Measurements from ENCODE around the gene ZNF362.

Gene ZNF362

DNA sequence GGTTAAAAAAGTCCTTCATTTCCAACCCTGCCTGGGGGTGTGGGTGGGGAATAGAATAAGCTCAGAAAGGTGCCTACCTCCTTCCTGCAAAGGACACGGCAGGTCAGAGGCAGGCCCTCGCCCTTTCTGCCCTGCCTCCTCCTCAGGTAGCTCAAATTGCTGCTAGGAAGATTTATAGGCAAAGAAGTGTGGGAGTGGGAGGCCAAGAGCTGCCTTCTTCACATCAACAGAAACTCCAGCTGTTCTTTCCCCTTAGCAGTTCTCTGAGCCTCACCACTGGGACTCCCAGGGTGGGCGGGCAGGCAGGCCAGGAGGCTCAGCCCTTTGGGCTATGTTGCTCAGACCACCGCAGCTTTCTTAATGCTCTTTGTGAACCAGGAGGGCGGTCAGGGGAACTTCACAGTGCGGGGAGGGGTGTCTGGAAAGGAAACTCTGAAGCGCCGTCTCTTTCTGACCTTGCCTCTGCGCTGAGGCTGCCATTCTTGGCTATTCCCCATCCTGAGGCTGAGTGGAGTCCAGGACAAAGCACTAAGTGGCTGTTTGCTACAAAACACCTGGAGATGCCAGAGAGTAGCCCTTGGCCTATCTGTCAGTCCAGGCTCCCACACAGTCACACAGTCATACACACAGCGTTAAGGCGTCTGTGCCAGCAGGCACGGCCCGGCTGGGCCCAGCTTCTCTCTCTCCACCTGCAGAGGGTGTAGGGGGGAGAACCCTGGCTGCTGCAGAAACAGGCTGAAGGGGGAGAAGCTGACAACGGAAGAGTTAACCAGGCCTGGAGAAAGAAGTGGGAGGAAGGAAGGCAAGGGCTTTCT, 67.6 kb downstream of the ZNF362 start:
- DNase-seq (ENCODE audit: insufficient read length, low spot score) (no peak), FAIRE-seq (no peak)

DNA sequence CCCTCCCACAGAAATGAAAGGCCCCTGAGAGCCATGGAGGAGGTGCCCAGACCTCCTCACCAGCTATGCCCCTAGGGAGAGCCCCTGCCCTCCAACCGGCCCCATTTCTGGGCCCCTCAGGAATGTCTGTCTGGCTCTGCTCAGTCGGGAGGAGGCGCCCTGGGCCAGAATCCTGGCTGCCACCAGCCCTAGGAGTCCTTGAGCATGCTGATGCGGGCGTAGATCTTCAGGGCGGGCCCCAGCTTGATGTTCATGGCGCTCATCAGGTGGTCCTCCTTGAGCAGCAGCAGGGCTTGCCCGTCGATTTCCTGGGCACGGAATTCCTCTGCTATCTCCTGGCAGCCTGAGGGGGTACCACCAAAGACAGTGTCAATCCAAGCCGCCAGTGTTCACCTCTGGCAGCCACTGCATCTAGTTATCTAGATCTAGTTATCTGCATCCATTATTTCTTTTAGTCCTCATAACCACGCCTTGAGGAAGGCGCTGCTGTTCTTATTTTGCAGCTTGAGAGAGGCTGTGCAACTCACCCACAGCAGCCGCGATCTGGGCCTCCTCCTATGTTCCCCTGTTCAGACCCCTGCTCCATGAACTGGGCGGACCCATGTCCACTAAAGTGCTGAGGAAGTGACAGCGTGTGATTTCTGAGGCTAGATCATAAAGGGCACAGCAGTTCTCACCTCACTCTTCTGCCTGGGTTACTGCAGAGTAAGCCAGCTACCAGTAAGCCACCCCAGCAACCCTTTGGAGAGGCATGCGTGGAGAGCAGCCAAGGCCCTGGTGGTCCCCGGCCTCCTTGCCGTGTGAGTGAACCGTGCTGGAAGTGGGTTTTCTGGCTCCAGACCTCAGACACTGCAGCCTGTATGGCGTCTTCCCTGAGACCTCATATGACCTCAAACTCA, 68.6 kb downstream of the ZNF362 start:
- DNase-seq (ENCODE audit: insufficient read length, low spot score): no peak
- no peak for FAIRE-seq

DNA sequence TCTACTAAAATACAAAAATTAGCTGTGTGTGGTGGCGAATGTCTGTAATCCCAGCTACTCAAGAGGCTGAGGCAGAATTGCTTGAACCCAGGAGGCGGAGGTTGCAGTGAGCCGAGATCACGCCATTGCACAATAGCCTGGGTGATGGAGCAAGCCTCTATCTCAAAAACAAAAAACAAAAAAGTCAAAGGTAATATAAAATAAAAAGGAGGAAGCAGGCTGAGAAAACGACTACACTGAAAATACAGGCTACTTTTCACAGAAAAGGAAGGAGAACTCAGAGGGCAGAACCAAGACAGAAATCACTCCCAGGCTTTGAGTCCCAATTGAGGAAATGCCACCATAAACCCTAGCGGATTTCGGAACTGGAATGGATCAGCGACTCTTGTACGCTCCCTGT, 70.5 kb downstream of the ZNF362 start:
- DNase-seq (ENCODE audit: insufficient read length, low spot score) (no peak), FAIRE-seq (no peak)

DNA sequence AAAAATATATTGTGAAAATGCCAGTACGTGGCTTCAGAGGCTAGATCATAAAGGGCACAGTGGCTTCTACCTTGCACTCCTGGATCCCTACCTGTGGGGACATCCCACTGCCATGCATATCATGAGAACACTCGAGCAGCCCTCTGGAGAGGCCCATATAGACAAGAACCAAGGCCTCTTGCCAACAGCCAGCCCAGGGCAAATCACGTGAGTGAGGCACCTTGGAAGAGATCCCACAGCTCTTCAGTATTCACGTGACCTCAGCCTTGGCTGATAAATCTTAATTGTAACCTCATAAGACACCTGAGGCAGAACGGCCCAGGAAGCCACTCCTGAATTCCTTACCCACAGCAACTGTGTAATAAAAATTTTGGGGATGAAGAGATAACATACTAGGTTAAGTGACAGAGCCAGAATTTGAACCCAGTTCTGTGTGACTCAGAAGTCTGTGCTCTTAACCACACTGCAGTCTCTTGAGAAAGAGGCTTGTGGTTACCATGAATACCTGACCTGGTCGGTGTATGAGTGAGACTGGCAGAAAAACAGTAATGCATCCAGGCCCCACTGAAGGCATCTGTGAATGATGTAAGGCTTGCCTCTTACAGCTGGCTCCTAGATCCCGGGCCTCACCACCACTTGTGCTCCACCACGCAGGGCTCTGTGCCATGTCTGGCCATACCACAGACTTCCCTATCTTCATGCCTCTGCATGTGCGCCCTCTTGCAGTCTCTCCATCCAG, 71.5 kb downstream of the ZNF362 start:
- no peak for FAIRE-seq
- DNase-seq (ENCODE audit: insufficient read length, low spot score): no peak

DNA sequence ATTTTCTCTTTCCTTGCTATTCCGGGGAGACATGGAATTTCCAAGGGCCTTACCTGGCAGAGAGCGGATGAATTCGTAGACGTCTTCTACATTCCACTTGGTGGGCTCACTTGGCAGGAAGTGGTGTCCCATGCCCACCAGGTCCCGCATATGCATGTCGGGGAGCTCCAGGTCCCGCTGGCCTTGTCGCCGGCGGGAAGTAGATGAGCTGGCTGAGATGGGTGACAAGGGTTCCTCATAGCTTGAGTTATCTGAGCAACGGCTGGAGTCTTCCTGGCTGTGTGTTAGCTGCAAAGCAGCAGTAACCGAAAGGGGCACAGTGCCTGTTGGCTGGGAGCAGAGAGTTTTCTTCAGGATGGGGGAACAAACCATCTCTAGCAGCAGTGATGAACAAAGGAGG, 72.5 kb downstream of the ZNF362 start:
- no peak for DNase-seq (ENCODE audit: insufficient read length, low spot score)
- no peak for FAIRE-seq

DNA sequence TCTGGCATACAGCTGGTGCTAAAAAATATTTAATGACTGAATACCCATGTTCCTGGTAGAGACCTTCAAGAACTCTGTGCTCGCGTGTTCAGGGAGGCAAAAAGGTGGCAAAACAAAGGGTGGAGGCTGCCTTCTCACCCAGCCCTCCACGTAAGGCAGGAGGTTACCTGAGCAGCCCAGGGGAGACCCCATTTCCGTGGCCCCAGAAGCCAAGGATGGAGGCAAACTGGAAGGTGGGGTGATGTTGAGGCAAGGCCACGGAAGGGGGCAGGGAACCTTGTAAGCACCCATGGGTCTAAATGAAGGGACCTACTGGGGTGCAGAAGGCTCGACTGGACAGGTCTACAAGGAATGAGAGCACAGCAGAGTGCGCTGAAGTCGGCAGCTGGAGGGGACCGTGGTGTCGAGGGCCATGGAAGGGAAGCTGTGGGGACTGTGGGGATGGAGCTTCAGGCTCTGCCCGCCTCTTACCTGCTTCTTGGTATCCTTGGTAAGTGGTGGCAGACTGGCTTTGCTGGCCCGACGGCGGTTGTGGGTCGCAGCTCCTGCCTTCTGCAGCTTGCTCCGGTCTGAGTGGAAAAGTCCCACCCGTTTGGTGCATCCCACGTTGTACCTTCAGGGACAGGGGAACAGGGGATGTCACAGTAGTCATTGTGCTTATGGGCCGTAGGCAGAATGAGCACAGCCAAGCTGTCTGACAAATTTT, 73.5 kb downstream of the ZNF362 start:
- DNase-seq (ENCODE audit: insufficient read length, low spot score) (no peak), FAIRE-seq (no peak)

DNA sequence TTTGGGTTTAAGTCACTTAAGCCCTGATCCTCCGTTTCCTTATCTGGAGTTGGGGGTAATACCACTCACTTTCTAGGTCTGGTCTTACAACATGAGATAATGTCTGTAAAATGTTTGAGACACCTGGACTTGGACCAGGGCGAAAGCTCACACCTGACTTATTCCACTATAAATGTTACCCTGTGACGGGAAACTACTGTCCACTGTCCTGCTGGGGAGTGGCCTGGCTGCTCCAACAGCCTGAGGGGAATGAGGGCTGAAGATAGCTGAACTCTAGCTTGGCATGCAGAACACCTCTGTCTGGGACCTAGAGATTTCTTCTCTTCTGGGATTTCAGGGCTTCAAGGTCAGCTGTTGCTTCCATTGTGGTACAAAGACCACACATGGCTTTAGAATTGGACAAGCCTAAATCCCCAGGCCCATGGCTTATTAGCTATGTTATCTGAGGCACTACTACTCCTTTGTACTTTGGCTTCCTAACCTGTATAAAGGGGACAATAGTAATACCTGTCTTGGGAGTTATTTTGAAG, 74.1 kb downstream of the ZNF362 start:
- FAIRE-seq (no peak), DNase-seq (ENCODE audit: insufficient read length, low spot score) (no peak)

DNA sequence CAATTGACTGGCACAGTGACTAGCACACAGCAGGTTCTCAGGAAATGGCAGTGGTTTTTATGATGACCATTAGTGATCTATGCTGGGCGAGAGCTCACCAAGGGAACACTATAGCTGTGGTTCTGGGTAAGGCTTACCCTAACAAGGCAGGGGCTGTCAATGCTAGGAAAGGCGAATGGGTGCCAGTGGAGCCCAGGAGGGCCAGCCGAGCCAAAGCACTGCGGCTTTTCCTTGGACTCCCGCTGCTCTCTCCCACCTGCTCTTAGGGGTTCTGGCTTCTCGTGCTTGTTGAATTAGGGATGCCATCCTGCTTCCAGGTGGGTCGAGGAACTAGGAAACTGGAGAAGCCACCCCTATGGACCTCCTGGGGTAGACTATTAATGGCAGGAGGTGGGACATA, 74.6 kb downstream of the ZNF362 start:
- FAIRE-seq (no peak), DNase-seq (ENCODE audit: insufficient read length, low spot score) (no peak)

DNA sequence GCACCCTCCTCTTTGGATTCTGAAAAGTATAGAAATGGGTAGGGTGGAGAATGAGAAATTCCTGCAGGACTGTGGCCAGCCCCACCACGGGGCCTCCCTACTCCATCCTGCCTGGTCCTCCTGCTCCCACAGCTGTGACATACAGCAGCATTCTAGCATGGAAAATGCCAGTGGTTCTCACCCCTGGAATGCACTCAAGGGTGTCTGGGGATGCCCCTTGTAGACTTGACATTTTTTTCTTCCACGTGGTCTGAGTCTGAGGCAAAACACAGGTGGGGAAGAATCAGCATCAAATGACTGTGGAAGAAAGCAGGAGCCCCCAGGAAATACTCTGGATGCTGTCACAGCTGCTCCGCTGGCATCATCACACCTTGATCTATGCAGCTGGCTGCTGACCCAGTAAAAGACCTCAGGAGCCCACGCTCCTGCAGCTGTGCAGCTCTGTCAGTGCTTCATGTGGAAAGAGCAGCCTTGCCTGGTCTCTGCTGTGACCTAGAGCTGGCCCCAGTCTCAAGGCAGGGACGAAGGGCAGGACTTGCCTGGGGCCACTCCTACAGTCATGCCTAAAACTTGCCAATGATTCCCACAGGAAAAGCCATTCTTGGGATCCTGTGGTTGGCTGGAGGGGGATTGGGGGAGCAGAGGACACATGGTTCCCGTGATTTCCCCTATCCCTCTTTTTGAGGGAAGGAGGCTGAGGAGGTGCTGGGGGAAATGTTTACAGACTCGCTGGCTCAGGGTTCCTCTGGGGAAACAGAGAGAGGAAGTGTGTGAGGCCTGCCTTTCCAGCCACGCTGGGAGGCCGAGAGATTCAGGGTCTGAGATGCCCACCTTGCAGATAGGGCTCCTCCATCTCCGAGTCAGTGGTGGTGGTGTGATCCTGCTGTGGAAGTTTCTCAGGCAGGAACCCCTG, 75.4 kb downstream of the ZNF362 start:
- DNase-seq (ENCODE audit: insufficient read length, low spot score): no peak
- FAIRE-seq: no peak

DNA sequence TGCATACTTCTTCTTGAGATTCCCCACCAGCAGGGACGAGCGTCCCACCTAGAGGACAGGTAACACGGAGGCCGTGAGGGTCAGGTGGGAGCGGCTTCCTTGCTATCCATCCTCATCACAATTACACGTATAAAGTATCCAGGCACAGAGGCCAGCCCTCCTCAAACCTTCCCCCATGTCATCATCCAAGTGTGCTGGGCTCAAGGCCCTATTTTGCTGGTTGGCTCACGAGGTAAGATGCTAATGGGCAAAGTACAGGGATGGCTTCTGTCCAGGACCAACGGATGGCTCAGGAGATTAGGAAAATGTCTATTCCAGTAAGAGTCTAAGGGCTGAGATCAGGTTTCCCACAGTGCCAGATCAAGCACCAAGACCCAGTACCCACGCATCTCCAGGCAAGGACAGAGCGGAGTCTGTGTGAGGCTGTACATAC, 76.1 kb downstream of the ZNF362 start:
- FAIRE-seq (no peak), DNase-seq (ENCODE audit: insufficient read length, low spot score) (no peak)

DNA sequence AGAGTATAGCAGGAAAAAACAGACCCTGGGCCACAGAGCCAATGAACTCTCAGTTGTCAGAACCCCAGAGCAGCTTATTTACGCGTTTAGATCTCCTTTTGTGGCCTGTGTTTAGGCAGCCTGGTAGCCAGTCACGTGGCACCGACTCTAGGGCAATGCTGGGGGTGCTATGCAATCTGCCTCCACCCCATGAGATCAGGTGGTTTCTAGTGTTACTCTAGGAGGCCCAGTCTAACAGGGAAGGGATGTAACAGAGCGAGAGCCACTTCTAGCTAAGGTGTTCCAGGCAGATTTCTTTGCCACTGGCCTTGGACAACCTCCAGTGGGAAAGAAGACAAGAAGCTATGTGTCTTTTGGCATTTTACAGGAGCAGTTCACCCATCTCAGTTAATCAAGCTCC, 76.6 kb downstream of the ZNF362 start:
- DNase-seq (ENCODE audit: insufficient read length, low spot score) (no peak), FAIRE-seq (no peak)

DNA sequence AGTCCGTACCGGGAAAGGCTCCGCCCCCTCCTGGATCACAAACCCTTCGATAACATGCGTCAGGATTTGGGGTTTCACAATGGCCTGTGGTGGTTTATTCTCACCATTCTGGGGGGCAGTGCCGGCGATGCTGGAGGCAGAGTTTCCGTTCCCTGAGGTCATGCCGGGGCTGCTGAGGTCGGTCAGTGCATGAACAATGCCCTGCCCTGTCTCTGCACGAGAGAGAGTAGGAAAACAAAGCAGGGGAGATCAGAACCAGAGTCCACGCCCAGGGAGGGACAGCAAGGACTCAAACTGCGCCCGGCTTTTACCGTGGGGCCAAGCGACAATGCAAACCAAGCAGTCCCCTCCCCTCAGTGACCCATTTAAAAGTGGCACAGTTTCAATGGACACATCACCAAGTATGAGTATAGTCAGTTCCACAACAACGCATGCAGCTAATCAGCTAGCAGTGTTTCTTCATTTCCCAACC, 77.8 kb downstream of the ZNF362 start:
- FAIRE-seq: no peak
- no peak for DNase-seq (ENCODE audit: insufficient read length, low spot score)

DNA sequence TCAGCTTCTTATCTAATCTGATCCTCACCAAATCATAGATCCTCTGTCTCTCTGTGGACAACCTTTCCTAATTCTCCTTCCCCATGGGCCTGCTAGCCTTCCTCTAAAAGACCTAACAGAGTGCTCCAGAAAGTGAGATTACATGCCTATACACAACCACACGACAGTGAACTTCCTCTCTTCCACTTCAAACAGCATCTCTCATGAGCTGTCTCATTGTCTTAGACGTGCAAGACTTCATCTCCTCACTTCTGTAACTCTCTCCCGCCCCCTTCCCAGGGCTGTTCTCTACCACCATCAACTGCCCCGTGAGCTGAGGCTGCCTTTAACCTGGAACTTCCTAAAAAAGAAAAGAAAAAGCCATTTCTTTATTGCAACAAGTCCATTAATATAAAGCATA, 78.7 kb downstream of the ZNF362 start:
- FAIRE-seq (no peak), DNase-seq (ENCODE audit: insufficient read length, low spot score) (no peak)

DNA sequence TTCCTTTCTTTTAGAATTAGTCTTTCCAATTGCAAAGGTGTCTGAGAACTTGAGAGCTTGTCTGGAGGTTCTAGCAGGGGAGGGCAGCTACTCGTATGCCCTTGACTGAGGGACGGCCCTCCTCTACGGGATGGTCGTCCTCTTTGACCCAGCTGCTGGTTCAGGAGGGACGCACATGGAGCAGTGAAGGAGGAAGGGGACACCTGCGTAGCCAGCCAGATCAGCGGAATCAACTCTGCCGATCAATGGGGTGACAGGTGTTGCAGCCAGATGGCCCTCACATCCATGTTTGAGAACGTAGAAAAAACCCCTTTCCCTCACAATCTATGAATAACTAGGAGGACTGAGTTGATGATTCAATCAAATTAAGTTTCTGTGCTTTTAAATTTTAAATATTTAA, 80.3 kb downstream of the ZNF362 start:
- FAIRE-seq (no peak), DNase-seq (ENCODE audit: insufficient read length, low spot score) (no peak)

DNA sequence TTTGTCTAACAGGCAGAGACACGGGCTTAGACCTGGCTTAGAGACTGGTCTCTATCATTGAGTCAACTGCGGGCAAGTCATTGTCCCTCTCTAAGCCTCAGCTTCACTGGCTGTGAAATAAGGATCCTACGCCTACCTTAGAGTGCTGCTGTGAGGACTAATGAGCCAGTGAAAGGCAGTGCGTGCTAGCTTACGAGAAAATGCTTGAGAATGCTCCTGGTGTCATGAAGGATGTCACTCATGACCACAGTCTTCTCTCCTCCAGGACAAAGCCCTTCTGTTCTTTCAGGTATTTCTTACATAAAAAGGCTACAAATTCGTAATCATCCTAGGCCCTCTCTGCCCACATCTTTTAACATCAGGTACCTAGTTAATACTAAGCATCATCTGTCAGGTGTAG, 81.1 kb downstream of the ZNF362 start:
- DNase-seq (ENCODE audit: insufficient read length, low spot score): no peak
- FAIRE-seq: no peak

DNA sequence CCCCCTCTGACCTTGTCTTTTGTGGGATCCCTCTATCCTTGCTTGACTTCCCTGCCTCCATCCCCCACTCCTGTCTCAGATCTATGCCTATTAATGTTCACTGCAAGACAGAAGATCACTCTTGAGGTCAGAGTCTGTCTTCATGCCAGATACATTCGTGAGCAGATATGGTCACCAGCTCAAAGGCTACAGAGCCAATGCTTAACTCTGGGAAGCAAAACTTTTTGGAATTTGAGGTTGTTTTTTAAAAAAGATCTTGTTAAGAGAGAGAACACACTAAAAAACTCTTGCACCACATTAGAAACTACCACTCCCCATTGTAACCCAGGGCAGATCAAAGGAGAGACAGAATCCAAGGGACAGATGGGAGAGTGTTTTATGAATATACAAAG, 81.8 kb downstream of the ZNF362 start:
- no peak for DNase-seq (ENCODE audit: insufficient read length, low spot score)
- no peak for FAIRE-seq

DNA sequence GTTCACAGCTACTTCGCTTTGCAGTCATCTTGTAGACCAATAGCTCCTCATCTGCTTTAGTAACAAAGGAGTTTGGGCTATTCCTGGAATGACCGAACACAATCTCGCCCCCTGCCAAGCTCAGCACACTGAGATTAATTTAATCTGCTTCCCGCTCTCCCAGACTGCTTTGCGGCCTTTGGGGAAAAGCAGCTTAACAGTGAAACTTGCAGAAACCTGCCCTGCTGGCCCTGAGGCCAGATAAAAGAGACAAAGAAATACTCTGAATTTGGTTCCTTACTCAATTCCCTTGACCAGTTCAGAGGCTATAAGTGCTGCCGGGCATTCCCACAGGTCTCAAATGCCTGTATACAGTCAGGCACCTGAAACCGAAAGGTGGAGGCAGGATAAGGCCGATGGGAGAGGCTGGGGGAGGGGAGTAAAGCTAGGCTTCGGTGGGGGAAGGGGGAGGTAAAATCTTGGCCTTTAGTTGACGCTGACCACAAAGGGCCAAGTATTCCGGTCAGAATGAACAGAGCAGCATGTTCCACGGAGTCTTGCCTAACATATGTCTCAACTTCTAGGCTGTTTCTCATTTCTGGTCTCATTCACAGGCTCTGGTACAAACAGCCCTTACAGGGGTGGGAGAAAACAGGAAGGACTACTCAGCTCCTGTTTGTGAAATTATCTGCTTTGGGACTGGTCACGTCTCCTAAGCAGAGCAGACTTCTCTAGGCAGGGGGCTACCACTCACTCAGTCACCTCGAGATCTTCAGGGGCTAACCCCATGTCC, 82.3 kb downstream of the ZNF362 start:
- DNase-seq (ENCODE audit: insufficient read length, low spot score) (no peak), FAIRE-seq (no peak)

DNA sequence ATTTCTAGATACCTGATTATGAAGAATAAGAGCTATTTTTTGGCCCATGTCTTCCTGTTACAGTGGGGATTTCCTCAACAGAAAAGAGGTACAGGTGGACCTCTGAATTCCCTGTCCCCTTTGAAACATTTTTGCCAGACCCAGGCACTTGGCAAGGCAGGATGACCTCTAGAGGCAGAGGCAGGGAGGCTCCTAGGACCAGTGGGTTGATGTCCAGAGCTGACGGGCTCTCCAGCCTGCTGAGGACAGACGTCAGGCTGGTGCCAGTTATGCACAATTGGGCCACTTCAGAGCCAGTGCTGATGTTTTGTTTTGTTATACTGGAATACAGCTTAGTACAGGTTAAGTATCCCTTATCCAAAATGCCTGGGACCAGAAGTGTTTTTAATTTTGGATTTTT, 83.1 kb downstream of the ZNF362 start:
- FAIRE-seq (no peak), DNase-seq (ENCODE audit: insufficient read length, low spot score) (no peak)

DNA sequence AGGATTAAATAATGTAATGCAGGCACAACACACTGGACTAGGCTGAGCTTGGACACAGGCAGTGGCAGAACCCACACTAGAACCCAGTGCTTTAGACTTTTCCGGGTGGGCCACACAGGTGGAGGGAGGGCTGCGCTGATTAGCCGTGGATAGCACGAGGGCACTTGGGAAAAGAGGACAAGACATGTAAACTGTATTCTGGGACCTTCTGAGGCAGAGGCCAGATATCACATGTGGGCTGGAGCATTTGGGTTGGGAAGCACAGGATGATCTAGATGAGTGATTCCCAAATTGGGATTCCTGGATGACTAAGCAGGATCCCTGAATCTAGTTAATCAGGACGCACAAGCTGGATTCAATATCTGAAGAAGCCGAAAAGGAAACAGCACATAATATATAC, 84.9 kb downstream of the ZNF362 start:
- DNase-seq (ENCODE audit: insufficient read length, low spot score): no peak
- no peak for FAIRE-seq
